Activated naive CD8-positive, alpha-beta T cell treated with anti-CD3 and anti-CD28 coated beads, Interleukin-2, amount 10 ng/mL, durations not matched to agents 7 days and 5 days (primary cell): ENCODE measurements around the gene TNXB. TPM values are rescaled to one million over a fixed set of nuclear protein-coding genes. Genes with fewer than 3 reads are reported as not detected.
"Not testable (repeated sequence)": the region's sequence is repeated elsewhere in the genome, so short reads cannot be mapped to it uniquely, and the experiment has no call there.

Experiments
- ATAC-seq: fragments of 150-1000 bp; cut with Tn5 transposase; one replicate; pipeline ENCODE4 v1.10.0; 2021; ENCODE audit warnings: low read depth, moderate library complexity
- POLR2A ChIA-PET: fragments of 350-600 bp; sonication (Branson Sonifier 250); formaldehyde crosslinking; loops from one replicate; lab custom pipeline; 2021; ENCODE audit warnings: antibody characterized with exemption; lab: Charles Lee
- DNase-seq: peaks from one replicate; pipeline ENCODE4 v3.0.0; 2021
- H3K27ac Mint-ChIP-seq: one replicate; pipeline ENCODE4 v1.8.0; 2022; ENCODE audit warnings: mild to moderate bottlenecking, mixed read lengths
- H3K27me3 Mint-ChIP-seq: one replicate; pipeline ENCODE4 v1.8.0; 2022; ENCODE audit warnings: mild to moderate bottlenecking, moderate library complexity, mixed read lengths
- H3K36me3 Mint-ChIP-seq: one replicate; pipeline ENCODE4 v1.8.0; 2021; ENCODE audit warnings: mild to moderate bottlenecking, mixed read lengths
- H3K4me1 Mint-ChIP-seq: one replicate; pipeline ENCODE4 v1.8.0; 2021; ENCODE audit warnings: mixed read lengths
- H3K4me3 Mint-ChIP-seq: one replicate; pipeline ENCODE4 v1.8.0; 2022; ENCODE audit warnings: mild to moderate bottlenecking, moderate library complexity, mixed read lengths
- H3K9me3 Mint-ChIP-seq: one replicate; pipeline ENCODE4 v1.8.0; 2021; ENCODE audit warnings: mixed read lengths
- total RNA-seq, 2 experiments: library from RNA; stranded (reverse); gene quantifications; one replicate each; pipeline ENCODE4 v1.2.3, GENCODE V29; 2021

The TNXB gene
- total RNA-seq, 2 experiments from 2014 or later: 8.6 to 9.2 TPM

- Mint-ChIP-seq H3K4me3 (no peak overlapping the region), H3K9me3 (no peaks in the 10 kb centered on the region)
Observed at GRCh38 chr6:32069460-32069859, 39.7 kb downstream of the TNXB start.

DNA sequence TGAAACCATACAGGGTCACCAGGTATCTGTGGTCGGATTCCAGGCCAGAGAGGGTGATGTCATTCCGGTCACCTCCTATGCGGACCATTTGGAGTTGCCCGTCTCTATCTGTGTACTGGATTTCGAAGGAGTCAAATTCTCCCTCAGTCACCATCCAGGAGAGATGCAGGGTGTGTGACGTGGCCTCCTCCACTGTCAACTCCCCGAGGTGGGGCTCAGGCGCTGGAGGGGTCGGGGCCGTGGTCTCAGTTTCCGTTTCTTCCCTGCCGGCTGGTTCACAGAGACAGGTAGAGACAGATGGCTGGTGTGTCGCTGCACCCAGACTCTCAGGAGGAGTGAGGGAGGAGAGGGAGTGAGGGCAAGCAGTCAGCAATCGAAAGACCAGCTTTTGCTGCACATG lies 40.3 kb downstream of the TNXB start:
- Mint-ChIP-seq H3K9me3 (no peaks in the 10 kb centered on the region), H3K27ac (no peak overlapping the region), H3K4me3 (no peak overlapping the region), H3K36me3 (no peaks in the 10 kb centered on the region), H3K27me3 (no peaks in the 10 kb centered on the region), H3K4me1 (no peaks in the 10 kb centered on the region)
- POLR2A ChIA-PET: no interaction called here
- DNase-seq: no peak
- ATAC-seq: no peak

More at GRCh38 chr6:32069460-32069859, 39.7 kb downstream of the TNXB start:
- ATAC-seq (no peak), DNase-seq (no peak)
- H3K36me3 Mint-ChIP-seq: no peaks in the 10 kb centered on the region
- H3K4me1 Mint-ChIP-seq: no peaks in the 10 kb centered on the region
- POLR2A ChIA-PET: no interaction called here
- H3K27me3 Mint-ChIP-seq: no peaks in the 10 kb centered on the region
- H3K27ac Mint-ChIP-seq: no peak overlapping the region

GRCh38 chr6:32068315-32068714 lies 40.8 kb downstream of the TNXB start:
- H3K27me3 Mint-ChIP-seq, H3K4me3 Mint-ChIP-seq, H3K9me3 Mint-ChIP-seq, POLR2A ChIA-PET, ATAC-seq, H3K36me3 Mint-ChIP-seq, H3K4me1 Mint-ChIP-seq, DNase-seq, H3K27ac Mint-ChIP-seq: not testable (repeated sequence)

DNA sequence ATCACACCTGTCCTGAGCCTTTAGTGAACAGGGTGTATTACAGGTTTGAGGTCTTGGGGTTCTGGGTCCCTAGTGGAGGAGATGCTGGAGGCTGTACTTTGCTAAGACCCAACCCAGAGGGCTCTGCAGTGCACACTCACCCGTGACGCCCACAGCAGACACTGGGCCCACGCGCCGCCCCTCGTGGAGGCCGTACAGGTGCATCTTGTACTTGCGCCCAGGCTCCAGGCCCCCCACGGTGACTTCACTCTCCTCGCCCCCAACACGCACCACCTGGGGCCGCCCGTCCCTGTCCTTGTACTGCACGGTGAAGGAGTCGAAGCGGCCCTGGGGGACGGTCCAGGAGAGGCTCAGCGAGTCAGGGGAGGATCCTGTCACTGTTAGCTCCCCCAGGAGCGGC lies 41.6 kb downstream of the TNXB start:
- H3K9me3 Mint-ChIP-seq, ATAC-seq, H3K27ac Mint-ChIP-seq, H3K27me3 Mint-ChIP-seq, H3K4me3 Mint-ChIP-seq, H3K4me1 Mint-ChIP-seq, DNase-seq, H3K36me3 Mint-ChIP-seq, POLR2A ChIA-PET: not testable (repeated sequence)

GRCh38 chr6:32064706-32065105 lies 44.4 kb downstream of the TNXB start:
- Mint-ChIP-seq H3K36me3 (no peaks in the 10 kb centered on the region), H3K9me3 (no peaks in the 10 kb centered on the region), H3K27me3 (no peaks in the 10 kb centered on the region), H3K4me3 (no peak overlapping the region), H3K4me1 (no peaks in the 10 kb centered on the region), H3K27ac (no peak overlapping the region)
- ATAC-seq: no peak
- POLR2A ChIA-PET: no interaction called here
- no peak for DNase-seq

DNA sequence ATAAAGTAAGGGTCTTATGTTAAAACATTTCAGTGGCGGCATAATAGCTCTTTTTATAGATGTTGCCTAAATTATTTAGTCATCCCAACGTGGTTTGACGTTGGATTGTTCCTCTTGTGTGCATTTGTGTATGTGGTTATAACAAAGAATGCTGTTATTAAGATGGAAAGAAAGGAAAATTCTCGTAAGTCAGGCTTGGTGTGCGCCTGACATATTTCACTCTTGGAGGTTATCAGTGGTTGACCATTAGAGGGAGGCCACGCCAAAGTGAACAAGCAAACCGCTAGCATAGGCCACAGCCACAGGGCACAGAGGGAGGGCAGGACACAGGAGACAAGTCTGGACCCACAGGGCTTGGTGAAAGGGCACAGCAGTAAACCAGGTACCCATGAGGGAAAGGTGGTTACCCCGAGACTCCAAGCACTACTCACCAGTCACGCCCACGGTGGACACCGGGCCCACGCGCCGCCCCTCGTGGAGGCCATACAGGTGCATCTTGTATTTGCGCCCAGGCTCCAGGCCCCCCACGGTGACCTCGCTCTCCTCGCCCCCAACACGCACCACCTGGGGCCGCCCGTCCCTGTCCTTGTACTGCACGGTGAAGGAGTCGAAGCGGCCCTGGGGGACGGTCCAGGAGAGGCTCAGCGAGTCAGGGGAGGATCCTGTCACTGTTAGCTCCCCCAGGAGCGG lies 48.0 kb downstream of the TNXB start:
- Mint-ChIP-seq H3K27me3 (no peaks in the 10 kb centered on the region), H3K4me3 (no peak overlapping the region), H3K9me3 (no peaks in the 10 kb centered on the region), H3K36me3 (no peaks in the 10 kb centered on the region), H3K27ac (no peak overlapping the region), H3K4me1 (no peaks in the 10 kb centered on the region)
- no peak for ATAC-seq
- DNase-seq: no peak
- POLR2A ChIA-PET: no interaction called here

- no peak overlapping the region for H3K4me3 Mint-ChIP-seq
- H3K4me1 Mint-ChIP-seq: peaks cover 2% of the 10 kb centered on the region
- H3K27ac Mint-ChIP-seq: no peak overlapping the region
- POLR2A ChIA-PET: no interaction called here
- DNase-seq (no peak), ATAC-seq (no peak)
- no peaks in the 10 kb centered on the region for H3K9me3 Mint-ChIP-seq
- no peaks in the 10 kb centered on the region for H3K36me3 Mint-ChIP-seq
- no peaks in the 10 kb centered on the region for H3K27me3 Mint-ChIP-seq
Observed at GRCh38 chr6:32058511-32058963, 50.6 kb downstream of the TNXB start.

DNA sequence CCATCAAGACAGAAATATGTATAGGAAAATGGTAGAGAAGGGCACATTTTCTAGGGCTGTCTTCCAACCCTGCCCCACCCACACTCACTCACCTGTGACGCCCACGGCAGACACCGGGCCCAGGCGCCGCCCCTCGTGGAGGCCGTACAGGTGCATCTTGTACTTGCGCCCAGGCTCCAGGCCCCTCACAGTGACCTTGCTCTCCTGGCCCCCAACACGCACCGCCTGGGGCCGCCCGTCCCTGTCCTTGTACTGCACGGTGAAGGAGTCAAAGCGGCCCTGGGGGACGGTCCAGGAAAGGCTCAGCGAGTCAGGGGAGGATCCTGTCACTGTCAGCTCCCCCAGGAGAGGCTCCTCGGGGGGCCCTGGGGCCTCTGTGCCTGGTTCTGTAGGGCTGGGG lies 51.2 kb downstream of the TNXB start:
- DNase-seq (no peak), ATAC-seq (no peak)

GRCh38 chr6:32056254-32056653 lies 52.9 kb downstream of the TNXB start:
- H3K27ac Mint-ChIP-seq: no peak overlapping the region
- no peaks in the 10 kb centered on the region for H3K9me3 Mint-ChIP-seq
- ATAC-seq (no peak), DNase-seq (no peak)
- H3K4me1 Mint-ChIP-seq: peaks cover 2% of the 10 kb centered on the region
- no peaks in the 10 kb centered on the region for H3K36me3 Mint-ChIP-seq
- POLR2A ChIA-PET: no interaction called here
- no peak overlapping the region for H3K4me3 Mint-ChIP-seq
- no peaks in the 10 kb centered on the region for H3K27me3 Mint-ChIP-seq

More for the DNA sequence above, 51.2 kb downstream of the TNXB start:
- Mint-ChIP-seq H3K4me1 (peaks cover 2% of the 10 kb centered on the region), H3K36me3 (no peaks in the 10 kb centered on the region), H3K27me3 (no peaks in the 10 kb centered on the region), H3K27ac (no peak overlapping the region), H3K9me3 (no peaks in the 10 kb centered on the region), H3K4me3 (no peak overlapping the region)
- POLR2A ChIA-PET: no interaction called here

- H3K9me3 Mint-ChIP-seq, H3K27ac Mint-ChIP-seq, H3K36me3 Mint-ChIP-seq, DNase-seq, H3K4me3 Mint-ChIP-seq, H3K4me1 Mint-ChIP-seq, H3K27me3 Mint-ChIP-seq, POLR2A ChIA-PET, ATAC-seq: not testable (repeated sequence)
Observed at GRCh38 chr6:32055756-32056155, 53.4 kb downstream of the TNXB start.

- H3K27me3 Mint-ChIP-seq, POLR2A ChIA-PET: not testable (repeated sequence)
Observed at GRCh38 chr6:32053314-32053713, 55.8 kb downstream of the TNXB start.

GRCh38 chr6:32052626-32053025 lies 56.5 kb downstream of the TNXB start:
- H3K27ac Mint-ChIP-seq, H3K4me3 Mint-ChIP-seq, H3K9me3 Mint-ChIP-seq, H3K27me3 Mint-ChIP-seq, POLR2A ChIA-PET, H3K36me3 Mint-ChIP-seq, H3K4me1 Mint-ChIP-seq, ATAC-seq, DNase-seq: not testable (repeated sequence)

More at GRCh38 chr6:32053314-32053713, 55.8 kb downstream of the TNXB start:
- DNase-seq, H3K36me3 Mint-ChIP-seq, H3K4me1 Mint-ChIP-seq, H3K4me3 Mint-ChIP-seq, H3K27ac Mint-ChIP-seq, H3K9me3 Mint-ChIP-seq, ATAC-seq: not testable (repeated sequence)

- POLR2A ChIA-PET: no interaction called here
- no peak overlapping the region for H3K27ac Mint-ChIP-seq
- H3K4me1 Mint-ChIP-seq: peaks cover 6% of the 10 kb centered on the region
- no peak for DNase-seq
- H3K9me3 Mint-ChIP-seq: no peaks in the 10 kb centered on the region
- ATAC-seq: no peak
- no peaks in the 10 kb centered on the region for H3K27me3 Mint-ChIP-seq
- H3K4me3 Mint-ChIP-seq: no peak overlapping the region
- no peaks in the 10 kb centered on the region for H3K36me3 Mint-ChIP-seq
Observed at GRCh38 chr6:32050562-32050961, 58.6 kb downstream of the TNXB start.

DNA sequence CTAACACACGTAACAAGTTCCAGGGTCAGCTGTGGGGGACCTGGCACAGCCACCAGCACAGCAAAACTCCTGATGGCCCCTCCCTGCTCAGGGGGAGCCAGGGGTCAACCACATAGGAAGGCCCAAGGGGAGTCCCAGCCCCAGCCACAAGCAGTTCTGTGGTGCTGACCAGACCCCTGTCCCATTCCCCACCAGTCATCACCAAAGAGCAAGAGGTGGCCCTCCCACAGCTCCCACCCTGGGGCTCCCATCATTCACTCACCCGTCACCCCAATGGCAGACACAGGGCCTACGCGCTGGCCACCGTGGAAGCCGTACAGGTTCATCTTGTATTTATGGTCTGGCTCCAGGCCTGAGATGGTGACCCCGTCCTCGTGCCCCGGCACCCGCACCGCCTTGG lies 59.4 kb downstream of the TNXB start:
- DNase-seq, POLR2A ChIA-PET, ATAC-seq: not testable (repeated sequence)

More for the DNA sequence above, 59.4 kb downstream of the TNXB start:
- not testable (repeated sequence) for H3K4me3 Mint-ChIP-seq, H3K9me3 Mint-ChIP-seq, H3K4me1 Mint-ChIP-seq, H3K27me3 Mint-ChIP-seq, H3K27ac Mint-ChIP-seq, H3K36me3 Mint-ChIP-seq
